Hematopoietic multipotent progenitor cell treated with erythropoietin and hydrocortisone succinate and interleukin-3 and kit ligand, for 17 days (in vitro differentiated cells): ENCODE measurements around the gene GPR155.

ENCODE experiments used
- DNase-seq: peaks from one replicate; pipeline ENCODE4 v3.0.0-alpha.2; 2015; ENCODE audit warnings: low spot score

GPR155 gene, protein sequence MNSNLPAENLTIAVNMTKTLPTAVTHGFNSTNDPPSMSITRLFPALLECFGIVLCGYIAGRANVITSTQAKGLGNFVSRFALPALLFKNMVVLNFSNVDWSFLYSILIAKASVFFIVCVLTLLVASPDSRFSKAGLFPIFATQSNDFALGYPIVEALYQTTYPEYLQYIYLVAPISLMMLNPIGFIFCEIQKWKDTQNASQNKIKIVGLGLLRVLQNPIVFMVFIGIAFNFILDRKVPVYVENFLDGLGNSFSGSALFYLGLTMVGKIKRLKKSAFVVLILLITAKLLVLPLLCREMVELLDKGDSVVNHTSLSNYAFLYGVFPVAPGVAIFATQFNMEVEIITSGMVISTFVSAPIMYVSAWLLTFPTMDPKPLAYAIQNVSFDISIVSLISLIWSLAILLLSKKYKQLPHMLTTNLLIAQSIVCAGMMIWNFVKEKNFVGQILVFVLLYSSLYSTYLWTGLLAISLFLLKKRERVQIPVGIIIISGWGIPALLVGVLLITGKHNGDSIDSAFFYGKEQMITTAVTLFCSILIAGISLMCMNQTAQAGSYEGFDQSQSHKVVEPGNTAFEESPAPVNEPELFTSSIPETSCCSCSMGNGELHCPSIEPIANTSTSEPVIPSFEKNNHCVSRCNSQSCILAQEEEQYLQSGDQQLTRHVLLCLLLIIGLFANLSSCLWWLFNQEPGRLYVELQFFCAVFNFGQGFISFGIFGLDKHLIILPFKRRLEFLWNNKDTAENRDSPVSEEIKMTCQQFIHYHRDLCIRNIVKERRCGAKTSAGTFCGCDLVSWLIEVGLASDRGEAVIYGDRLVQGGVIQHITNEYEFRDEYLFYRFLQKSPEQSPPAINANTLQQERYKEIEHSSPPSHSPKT

DNA sequence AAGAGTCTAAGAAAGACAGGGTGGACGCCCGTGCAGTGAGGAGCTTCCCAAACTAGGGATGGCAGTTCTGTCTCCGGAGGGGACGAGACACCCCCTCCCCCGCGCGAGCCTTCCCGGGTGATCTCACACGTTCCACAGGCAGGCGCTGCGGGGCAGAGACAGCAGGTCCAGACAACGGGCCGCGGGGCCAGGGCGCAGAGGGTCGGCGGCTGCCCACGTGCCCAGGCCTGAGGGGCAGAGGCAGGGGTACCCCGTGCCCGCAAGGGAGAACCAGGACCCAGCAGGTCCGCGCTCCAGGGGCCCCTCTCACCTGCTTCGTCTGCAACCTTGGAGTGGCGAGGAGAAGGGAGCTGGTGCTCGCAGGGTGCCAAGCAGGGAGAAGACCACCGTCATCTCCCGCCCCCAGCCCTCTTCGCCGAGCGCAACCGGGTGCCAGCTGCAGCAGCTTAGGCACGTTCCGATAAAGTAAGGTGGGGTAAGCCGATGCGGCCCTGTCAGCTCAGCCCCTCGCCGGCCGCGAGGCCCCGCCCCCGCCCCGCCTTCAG lies at the start of gene GPR155:
GPR155 (minus strand) TSS at position 467 of the 545 bp plus-strand sequence. CDS start 5,073 bp downstream, outside the sequence.
- no peak for DNase-seq

DNA sequence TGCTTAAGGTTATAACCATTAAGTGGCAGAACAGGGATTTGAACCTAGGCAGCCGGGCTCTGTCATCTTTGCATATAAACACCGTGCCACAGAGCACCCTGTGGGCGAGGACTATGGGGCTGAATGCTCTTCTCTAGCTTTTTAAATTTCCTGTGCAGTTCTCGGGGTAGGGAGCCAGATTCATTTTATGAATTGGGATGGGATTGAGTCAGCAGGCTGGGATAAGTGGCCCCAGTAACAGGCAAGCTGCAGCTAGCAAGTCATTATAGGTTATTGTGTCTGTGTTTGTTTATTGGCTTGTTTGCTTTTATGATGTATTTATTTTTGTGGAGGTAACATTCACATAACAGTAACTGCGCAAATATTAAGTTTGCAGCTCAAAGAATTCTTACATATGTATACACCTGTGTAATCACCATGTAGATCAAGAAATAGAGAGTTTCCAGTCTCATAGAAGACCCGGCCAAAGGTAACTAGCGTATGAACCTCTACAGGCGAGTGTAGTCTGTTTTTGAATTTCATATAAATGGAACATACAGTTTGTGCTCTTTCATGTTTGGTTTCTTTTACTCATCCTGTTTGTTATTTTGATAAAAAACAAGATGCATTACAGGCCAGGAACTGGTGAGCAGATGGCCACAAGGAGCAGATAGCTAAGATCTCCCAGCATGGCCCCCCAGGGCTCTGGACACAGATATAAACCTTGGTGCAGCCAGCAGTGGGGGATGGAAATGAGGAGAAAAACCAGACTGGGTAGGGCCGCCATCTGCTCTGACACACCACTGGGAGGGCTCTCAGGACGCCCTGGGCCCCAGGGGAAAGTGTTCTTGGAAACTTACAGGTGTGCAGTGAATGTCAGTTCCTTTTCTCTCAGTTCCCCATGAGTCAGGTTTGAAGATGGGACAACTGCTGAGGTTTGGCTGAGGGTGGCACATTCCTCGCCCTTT lies 49.2 kb upstream of the GPR155 start:
- no peak for DNase-seq

DNA sequence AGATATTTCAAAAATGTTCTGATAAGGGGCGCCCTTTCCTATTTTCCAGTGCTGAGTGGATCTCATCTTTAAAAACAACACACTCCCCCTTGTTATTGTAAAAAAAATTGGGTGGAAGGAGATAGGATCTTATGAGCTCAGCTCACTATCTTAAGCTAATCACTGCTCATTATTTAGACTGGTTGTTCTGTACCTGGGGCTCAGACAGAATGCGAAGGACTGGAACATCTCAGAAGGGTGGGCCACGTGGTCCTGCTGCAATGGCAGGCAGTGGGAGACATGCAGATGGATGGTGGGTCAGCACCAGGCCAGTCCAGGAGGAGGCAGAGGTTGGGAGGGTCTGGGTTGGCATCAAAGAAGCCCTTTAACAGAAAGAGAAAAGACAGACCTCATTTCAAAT lies 48.3 kb upstream of the GPR155 start:
- no peak for DNase-seq

DNA sequence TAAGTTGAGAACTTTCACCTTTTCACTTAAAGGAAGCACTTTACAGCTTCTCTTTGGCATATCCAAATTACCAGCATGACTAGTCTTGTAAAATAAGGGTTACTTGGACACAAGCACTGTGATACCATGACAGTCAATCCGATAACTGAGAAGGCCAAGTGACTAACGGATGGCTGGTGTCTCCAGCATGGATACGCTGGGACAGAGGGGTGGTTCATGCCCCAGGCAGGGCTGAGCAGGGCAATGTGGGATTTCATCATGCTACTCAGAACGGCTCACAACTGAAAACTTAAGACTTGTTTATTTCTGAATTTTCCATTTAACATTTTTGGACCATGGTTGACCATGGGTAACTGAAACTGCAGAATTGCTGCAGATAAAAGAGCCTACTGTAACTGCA lies 43.1 kb upstream of the GPR155 start:
- DNase-seq = no peak

DNA sequence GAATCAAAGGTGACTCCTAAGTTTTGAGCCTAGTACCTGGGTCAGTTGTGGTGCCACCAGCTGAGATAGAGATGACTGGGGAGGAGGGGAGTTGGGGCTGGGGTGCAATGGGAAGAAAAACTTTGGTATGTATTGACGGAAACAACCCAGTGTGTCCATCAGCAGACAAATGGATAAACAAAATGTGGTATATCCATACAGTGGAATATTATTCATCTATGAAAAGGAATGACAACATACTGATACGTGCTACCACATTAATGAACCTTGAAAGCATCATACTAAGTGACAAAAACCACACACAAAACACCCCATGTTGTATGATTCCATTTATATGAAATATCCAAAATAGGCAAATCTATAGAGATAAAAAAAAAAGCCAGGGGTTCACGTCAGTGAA lies 41.1 kb upstream of the GPR155 start:
- no peak for DNase-seq

DNA sequence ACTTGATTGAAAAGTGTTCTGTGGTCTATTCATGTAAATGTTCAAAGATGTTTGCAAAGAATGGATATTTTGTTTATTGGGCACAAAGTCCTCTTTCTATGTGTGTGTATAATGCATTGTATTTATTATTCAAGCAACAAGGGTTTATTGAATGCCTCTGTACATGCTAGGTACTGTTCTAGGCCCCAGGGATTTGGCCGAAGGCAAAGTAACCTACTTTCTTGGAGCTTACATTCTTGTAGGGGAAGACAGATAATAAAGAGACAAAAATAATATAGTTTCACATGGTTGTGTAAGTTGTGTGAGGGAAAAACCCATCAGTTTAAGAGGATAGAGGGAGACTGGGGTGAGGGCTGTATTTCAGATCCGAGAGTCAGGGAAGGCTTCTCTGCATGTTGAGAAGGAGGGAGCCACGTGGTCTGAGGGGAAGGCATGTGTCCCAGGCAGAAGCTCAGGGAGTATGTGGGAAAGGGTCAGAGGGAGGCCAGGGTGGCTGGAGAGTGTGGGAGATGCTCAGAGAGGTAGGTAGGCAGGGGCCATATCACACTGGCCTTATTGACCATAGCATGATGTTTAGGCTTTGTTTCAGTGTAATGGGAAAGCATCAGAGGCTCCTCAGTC lies 40.4 kb upstream of the GPR155 start:
- no peak for DNase-seq

DNA sequence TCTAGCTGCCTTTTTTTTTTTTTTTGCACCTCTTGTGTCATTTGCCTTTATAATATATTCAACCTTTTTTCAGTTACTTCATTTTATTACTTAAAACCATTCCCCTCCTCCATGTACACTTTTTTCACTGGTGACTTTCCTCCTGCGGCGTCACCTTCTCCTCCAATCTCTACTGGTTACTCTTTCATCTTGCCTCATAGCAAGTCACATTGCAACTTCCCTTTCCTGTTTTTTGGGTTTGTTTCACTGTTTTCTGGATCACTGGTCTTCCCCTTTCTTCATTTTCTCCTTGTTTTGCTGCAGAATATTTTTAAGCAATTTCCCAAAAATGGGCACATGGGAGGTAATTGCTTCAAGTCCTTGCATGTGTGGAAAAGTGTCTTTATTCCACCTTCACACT lies 37.7 kb upstream of the GPR155 start:
- DNase-seq = no peak

DNA sequence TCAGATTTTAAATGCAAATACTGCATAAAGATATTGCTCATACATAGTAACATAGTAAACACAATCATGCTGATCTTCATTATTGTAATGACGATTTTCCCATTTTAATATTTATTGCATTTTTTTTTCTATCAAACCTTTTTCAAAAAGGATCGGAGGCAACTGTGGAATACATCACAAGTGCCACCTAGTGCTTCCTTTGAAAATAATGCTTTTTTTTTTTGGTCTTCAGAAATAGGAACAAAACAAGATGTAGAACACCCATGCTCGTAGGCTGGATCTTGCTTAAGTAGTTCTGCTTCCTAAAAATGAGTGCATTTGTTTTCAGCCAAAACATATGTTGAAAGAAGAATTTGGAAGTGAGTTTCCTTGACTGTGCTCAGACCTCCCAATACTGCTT lies 35.7 kb upstream of the GPR155 start:
- no peak for DNase-seq

DNA sequence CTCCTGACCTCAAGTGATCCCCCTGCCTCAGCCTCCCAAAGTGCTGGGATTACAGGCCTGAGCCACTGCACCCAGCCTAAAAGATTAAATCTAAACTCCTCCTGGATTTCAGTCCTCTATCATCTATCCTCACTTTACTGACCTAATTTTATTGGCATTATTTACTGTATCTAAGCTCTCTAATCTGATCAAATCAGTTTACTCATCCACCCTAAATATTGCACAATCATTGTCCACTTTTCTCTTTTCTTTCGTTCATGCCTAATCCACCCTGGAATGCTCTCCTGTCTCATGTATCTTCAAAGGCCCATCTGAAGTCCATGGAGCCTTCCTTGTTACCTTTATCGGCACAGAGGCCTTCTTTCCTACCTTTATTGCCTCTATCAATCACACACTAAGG lies 31.6 kb upstream of the GPR155 start:
- no peak for DNase-seq

DNA sequence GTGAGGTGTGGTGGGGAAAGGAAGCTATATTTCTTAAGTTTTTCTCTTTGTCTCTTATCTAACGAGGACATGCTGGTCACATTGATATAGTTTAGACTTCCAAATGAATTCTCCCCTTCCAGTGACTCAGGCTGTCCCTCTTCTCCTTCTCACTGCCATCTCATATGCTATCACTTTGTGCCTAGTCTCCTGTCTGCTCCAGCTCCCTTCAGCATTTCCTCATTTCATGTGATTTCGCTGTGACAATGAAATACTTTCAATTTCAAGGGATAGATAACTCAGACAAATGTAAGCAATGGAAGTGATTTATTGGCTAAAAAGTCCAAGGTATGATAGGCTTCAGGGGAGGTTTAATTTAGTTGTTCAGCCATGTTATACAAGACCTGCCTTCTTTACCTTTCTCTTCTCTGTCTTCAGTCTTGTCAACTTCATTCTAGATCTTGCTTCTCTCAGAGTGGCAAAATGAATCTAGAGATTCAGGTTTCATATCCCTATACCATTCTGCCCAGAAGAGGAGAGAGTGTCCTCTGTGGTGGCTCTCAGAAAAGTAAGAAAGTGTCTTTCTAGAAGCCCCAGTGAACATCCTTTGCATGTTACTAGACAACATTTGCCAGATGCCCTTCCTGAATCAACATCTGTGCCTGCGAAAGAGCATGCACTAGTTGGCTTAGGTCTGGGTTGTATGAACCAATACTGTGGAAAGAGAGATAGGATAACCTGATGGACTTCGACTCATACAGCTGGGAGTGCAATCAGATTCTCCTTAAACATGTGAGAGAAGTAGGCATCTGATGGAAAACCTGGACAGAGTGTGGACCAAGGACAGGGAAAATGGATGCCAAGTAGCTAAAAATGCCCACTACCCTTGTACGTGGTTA lies 29.9 kb upstream of the GPR155 start:
- no peak for DNase-seq

DNA sequence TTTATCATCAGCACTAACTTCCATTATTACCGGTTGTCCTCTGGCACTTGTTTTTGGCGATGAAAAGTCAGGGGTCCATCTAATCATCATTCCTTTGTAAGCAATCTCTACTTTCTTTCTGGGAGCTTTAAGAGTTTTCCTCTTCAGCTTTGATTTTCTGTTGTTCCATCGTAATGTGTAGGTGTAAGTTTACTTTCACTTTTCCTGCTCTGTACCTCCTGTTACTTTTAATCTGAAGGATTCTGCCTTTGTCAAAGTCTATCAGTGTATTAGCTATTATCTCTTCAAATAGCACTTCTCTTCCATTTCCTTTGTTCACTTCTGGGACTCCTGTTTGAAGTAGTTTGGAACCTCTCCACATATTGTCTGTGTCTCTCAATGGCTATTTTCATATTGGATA lies 25.5 kb upstream of the GPR155 start:
- no peak for DNase-seq

DNA sequence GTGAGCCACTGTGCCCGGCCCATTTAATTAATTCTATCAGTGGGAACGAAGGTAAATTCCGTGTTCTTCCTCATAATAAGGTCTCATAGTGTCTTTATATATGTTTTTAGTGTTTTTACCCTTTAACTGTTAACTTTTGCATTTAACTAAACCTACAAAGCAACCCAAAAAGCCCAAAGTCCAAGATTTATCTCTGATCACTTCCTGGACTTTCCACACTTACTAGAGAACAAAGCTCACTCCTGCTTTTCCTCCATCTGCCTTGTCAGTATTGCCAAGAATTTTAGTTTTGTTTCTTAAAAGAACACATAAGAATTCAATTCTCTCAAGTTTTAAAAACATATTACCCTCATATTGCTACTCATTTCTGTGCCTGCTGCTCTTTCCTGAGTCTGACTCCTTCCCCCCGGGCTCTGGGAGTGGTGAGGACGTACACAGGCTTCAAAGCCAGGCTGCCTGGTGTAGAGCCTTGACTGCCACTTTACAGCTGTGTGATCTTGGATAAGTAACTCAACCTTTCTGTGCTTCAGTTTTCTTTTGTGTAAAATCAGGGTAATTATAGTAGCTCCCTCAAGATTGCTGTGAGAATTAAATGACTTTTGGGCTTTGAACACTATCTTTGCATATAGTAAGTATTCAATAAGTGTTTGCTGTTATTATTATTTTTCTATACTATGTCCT lies 24.9 kb upstream of the GPR155 start:
- DNase-seq = no peak

DNA sequence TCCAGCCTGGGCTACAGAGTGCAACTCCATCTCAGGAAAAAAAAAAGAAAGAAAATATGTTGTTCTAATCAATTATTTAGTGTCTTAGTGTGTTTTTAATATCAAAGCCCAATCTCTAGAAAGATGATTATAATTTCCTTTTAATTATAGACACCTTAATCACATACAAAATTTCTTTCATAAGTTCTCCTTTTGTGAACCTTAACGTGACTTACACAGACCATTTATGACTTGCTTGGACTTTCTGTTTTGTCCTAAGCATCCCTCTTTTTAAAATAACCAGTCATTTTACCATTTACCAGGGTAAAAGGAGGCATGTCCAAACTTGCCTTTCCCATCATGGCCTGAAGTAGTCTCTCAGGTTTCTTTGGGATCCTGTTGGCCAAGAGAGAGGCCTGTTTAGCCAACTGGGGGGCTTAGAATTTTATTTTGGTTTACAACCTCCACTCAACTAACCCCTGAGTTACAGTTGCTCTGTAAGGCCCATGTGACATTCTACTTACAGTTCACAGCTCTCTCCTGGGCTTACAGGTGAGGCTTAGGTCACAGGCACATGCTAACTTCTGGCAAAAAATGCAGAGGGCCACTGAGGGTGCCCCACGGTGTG lies 23.9 kb upstream of the GPR155 start:
- no peak for DNase-seq

DNA sequence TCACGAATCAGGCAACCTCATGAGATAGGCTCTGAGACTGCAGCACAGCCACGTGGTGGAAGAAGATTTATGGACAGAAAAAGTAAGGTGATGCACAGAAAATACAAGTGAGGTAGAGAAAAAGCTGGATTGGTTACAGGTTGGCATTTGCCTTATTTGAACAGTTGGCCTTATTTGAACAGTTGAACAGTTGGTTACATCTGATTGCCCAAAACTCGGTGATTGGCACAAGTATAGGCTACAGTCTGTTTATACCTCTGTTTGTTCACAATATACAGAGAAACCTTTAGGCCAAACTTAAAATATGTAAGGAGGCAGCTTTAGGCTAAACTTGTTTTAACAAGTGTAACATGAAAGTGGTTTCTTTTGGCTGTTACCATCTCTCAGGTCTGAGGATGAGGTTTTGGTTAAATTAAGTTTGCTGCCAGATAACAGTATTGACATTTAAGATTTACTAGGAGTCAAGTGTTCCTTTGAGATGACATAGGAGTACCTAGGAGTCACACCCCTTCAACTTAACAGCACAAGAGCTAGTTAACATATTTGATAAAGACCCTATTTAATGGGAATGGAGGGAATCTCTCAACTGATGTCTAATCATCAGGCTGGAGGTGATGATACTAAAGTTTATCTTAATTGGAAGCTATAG lies 16.5 kb upstream of the GPR155 start:
- no peak for DNase-seq

DNA sequence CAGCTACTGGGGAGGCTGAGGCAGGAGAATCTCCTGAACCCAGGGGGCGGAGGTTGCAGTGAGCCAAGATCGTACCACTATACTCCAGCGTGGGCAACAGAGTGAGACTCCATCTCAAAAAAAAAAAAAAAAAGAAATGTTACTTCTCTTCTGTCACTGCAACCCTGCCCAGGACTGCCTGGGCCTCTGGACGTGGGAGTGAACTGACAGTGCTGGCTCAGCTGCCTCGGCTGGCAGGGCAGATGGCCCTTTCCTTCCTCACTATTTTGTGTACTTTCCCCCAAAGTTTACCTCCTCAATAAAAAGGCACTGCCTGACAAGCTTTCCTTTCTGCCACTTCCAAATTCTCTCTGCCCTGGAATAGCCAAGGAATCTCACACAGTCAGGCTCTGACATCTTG lies 12.5 kb upstream of the GPR155 start:
- no peak for DNase-seq

DNA sequence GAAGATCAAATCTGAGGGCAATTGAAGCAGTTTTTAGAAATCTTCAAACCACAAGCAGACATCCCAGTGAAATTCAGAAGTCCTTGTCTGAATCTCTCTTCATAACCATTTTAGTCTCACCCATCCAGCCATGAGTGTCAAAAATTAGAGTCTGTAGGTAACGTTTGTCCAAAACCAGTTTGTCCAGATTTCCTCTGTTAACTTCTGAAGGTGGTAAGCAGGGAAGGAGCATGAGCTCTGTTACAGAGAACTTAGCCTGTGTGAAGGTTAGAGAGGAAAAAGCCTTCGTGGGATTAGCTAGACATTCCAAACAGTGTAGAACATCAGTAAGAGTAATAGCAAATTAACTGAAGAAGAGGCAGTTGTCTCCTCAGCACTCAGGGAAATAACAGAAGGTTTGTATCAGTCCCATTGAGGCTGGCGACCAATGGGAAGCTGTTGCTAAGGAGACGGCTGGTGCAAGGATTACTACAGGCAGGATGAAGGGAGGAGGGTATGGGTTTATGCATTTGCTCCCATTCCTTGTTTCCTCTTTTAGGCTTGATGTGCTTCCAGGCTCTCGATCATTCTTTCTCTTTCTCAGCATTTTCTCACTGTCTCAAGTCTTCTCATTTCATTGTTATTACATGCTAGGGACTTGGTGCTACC lies 8.7 kb upstream of the GPR155 start:
- no peak for DNase-seq

DNA sequence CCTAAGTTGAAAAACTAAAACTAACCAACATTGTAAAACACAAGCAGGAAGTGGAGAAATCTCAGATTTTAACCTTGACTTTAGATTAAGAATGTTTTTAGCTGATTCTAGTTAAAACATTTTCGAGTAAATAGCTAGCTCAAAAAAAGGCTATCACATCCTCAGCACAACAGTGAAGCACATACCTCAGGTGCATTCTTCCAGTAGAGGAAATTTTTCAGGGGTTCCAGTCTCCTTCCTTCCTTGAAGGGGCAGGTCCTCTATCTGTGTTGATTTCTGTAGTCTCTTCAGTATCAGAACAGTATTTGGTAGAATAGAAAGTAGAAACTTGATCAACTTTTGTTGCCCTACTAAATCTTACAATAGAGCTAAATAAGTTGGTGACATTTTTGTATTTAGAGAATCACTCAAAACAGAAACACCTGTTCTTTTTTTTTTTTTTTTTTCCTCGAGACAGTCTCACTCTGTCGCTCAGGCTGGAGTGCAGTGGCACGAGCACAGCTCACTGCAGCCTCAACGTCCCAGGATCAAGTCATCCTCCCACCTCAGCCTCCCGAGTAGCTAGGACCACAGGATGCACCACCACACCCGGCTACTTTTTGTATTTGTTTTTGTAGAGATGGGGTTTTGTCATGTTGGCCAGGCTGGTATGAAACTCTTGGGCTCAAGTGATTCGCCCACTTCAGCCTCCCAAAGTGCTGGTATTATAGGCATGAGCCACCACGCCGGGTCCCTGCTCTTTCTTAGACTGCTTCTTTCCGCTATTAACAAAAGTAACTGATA lies 6.9 kb upstream of the GPR155 start:
- DNase-seq = no peak
